ENCODE results near the gene PPIG. TPM values are rescaled to one million over a fixed set of nuclear protein-coding genes. Genes with fewer than 3 reads are reported as not detected.
"Not testable (repeated sequence)": the region's sequence is repeated elsewhere in the genome, so short reads cannot be mapped to it uniquely, and the experiment has no call there.

Gene PPIG
- total RNA-seq, 2 experiments from 2014 or later = 83.4 to 87.8 TPM

DNA sequence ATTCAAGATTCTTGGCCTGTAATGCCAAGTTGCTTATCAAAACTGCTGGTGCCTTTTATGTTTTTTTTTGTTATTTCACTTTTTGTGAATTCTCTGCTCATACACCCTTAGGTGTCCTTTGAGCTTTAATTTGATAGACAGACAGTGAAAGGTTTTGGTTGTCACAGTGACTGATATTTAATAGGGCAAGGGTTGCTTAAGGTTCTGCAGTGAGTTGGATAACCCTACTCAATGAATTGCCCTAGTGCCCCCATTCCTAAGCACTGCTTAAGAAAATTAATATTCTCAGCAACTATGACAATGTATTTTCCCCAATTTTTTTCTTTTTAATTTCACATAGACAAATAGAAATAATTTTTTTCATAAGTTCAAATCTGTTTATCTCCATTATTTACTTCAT is 15.4 kb downstream of the PPIG start:
- no peak overlapping the region for H3K4me3 Mint-ChIP-seq
- CTCF ChIA-PET = no interaction called here
- peaks cover 57% of the 10 kb centered on the region for H3K4me1 Mint-ChIP-seq (ENCODE audit: low read depth)

DNA sequence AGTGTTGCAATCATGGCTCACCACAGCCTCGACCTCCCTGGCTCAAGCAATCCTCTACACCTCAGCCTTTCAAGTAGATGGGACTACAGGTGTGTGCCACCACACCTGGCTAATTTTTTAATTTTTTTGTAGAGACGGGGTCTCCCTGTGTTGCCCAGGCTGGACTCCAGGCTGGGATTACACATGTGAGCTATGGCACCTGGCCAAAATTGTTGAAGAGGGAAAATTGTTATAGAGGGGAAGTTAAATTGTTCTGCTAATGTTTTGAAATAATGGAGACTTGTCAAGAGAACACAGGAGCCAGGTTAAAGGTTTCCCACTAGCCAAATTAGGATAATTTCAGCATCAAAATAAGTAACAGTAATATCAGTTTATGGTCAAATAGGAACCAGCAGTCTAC is 25.1 kb downstream of the PPIG start:
- Histone ChIP-seq H3K27me3 (ENCODE audit: control insufficient read depth in 1 of 2, insufficient read depth in 2 of 2, low read length in 2 of 2) (no peaks in the 10 kb centered on the region), H3K36me3 (ENCODE audit: insufficient read depth, low read length) (peaks cover 85% of the 10 kb centered on the region), H3K9me3 (ENCODE audit: control insufficient read depth in 1 of 2, insufficient read depth in 1 of 2, low read length in 2 of 2) (peaks cover 0 to 3% of the 10 kb centered on the region in 2 experiments), H3K4me3 (ENCODE audit: low read length) (no peak overlapping the region), H3K27ac (ENCODE audit: low read depth in 1 of 2, low read length in 2 of 2) (no peak overlapping the region), H3K4me1 (ENCODE audit: insufficient read depth, low read length) (no peaks in the 10 kb centered on the region)
- H3K4me3 Mint-ChIP-seq = no peak overlapping the region
- DNase-seq = no peak
- no peak for ATAC-seq (ENCODE audit: poor library complexity)
- H3K9me3 Mint-ChIP-seq = no peaks in the 10 kb centered on the region
- intact Hi-C loops (cut with DNase I, micrococcal nuclease) = no loop called here
- H3K36me3 Mint-ChIP-seq (ENCODE audit: low read depth) = peaks cover 93% of the 10 kb centered on the region
- CTCF ChIA-PET = no interaction called here
- H3K27ac Mint-ChIP-seq = no peak overlapping the region
- POLR2A ChIA-PET = no interaction called here
- H3K4me1 Mint-ChIP-seq (ENCODE audit: low read depth) = no peaks in the 10 kb centered on the region
- no peaks in the 10 kb centered on the region for H3K27me3 Mint-ChIP-seq
- TF ChIP-seq, protein P1, sequence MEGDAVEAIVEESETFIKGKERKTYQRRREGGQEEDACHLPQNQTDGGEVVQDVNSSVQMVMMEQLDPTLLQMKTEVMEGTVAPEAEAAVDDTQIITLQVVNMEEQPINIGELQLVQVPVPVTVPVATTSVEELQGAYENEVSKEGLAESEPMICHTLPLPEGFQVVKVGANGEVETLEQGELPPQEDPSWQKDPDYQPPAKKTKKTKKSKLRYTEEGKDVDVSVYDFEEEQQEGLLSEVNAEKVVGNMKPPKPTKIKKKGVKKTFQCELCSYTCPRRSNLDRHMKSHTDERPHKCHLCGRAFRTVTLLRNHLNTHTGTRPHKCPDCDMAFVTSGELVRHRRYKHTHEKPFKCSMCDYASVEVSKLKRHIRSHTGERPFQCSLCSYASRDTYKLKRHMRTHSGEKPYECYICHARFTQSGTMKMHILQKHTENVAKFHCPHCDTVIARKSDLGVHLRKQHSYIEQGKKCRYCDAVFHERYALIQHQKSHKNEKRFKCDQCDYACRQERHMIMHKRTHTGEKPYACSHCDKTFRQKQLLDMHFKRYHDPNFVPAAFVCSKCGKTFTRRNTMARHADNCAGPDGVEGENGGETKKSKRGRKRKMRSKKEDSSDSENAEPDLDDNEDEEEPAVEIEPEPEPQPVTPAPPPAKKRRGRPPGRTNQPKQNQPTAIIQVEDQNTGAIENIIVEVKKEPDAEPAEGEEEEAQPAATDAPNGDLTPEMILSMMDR (IDR thresholded peaks at IDR 0.05) = no peak

More for the DNA sequence above, 15.4 kb downstream of the PPIG start:
- Mint-ChIP-seq H3K27me3 (no peaks in the 10 kb centered on the region), H3K9me3 (no peaks in the 10 kb centered on the region), H3K36me3 (ENCODE audit: low read depth) (peaks cover 34% of the 10 kb centered on the region), H3K27ac (no peak overlapping the region)
- H3K27me3 ChIP-seq (ENCODE audit: control insufficient read depth in 1 of 2, insufficient read depth in 2 of 2, low read length in 2 of 2) = no peaks in the 10 kb centered on the region
- H3K27ac ChIP-seq (ENCODE audit: low read depth in 1 of 2, low read length in 2 of 2) = no peak overlapping the region
- TF ChIP-seq, protein P1 (IDR thresholded peaks at IDR 0.05) = no peak
- DNase-seq (no peak), ATAC-seq (ENCODE audit: poor library complexity) (no peak)
- H3K36me3 ChIP-seq (ENCODE audit: insufficient read depth, low read length) = peaks cover 15% of the 10 kb centered on the region
- no peak overlapping the region for H3K4me3 ChIP-seq (ENCODE audit: low read length)
- no peaks in the 10 kb centered on the region for H3K9me3 ChIP-seq (ENCODE audit: control insufficient read depth in 1 of 2, insufficient read depth in 1 of 2, low read length in 2 of 2)
- H3K4me1 ChIP-seq (ENCODE audit: insufficient read depth, low read length) = peaks cover 10% of the 10 kb centered on the region
- intact Hi-C loops (cut with DNase I, micrococcal nuclease) = no loop called here
- POLR2A ChIA-PET = interaction anchor here (0.8 kb wide), 1 partner anchor 26 kb away, joined by 3 read pairs; the partner anchor contains the start of gene FASTKD1

DNA sequence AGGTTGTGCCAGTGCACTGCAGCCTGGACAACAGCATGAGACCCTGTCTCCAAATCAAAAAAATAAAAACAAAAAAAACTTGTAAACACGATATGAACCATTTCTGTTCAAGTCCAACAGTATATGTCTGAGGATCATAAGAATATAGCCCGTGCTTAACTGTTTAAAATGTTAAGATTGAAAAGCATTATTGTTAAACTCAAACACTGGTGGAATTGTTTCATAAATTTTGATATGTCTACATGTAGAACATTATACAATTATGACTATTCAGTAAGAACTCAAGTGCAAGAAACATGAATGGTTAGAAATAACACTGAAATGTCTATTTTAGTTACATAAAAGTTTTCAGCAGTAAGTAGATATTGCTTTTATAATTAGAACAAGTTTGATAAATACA is 29.7 kb downstream of the PPIG start:
- CTCF ChIA-PET = no interaction called here

DNA sequence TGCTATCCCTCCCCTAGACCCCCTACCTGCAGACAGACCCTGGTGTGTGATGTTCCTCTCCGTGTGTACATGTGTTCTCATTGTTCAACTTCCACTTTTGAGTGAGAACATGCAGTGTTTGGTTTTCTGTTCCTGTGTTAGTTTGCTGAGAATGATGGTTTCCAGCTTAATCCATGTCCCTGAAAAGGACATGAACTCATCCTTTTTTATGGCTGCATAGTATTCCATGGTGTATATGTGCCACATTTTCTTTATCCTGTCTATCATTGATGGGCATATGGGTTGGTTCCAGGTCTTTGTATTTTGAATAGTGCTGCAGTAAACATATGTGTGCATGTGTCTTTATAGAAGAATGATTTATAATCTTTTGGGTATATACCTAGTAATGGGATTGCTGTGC is 31.8 kb downstream of the PPIG start:
- H3K4me3 ChIP-seq (ENCODE audit: low read length); H3K27me3 Mint-ChIP-seq; DNase-seq; H3K9me3 ChIP-seq (ENCODE audit: control insufficient read depth in 1 of 2, insufficient read depth in 1 of 2, low read length in 2 of 2); intact Hi-C loops (cut with DNase I, micrococcal nuclease); H3K27me3 ChIP-seq (ENCODE audit: control insufficient read depth in 1 of 2, insufficient read depth in 2 of 2, low read length in 2 of 2); H3K4me1 ChIP-seq (ENCODE audit: insufficient read depth, low read length); H3K9me3 Mint-ChIP-seq; CTCF ChIA-PET; H3K27ac ChIP-seq (ENCODE audit: low read depth in 1 of 2, low read length in 2 of 2); ATAC-seq (ENCODE audit: poor library complexity); POLR2A ChIA-PET; H3K27ac Mint-ChIP-seq; H3K4me3 Mint-ChIP-seq: not testable (repeated sequence)
- Mint-ChIP-seq H3K36me3 (ENCODE audit: low read depth) (peaks cover 98% of the 10 kb centered on the region), H3K4me1 (ENCODE audit: low read depth) (peaks cover 41% of the 10 kb centered on the region)
- peaks cover 60% of the 10 kb centered on the region for H3K36me3 ChIP-seq (ENCODE audit: insufficient read depth, low read length)

More for the DNA sequence above, 29.7 kb downstream of the PPIG start:
- POLR2A ChIA-PET = interaction anchor here (1.1 kb wide), 1 partner anchor 29 kb away, joined by 5 read pairs; no protein-coding TSS in a partner anchor
- intact Hi-C loops (cut with DNase I, micrococcal nuclease) = no loop called here
- DNase-seq = no peak
- peaks cover 29% of the 10 kb centered on the region for H3K4me1 Mint-ChIP-seq (ENCODE audit: low read depth)
- Histone ChIP-seq H3K27me3 (ENCODE audit: control insufficient read depth in 1 of 2, insufficient read depth in 2 of 2, low read length in 2 of 2) (no peaks in the 10 kb centered on the region), H3K36me3 (ENCODE audit: insufficient read depth, low read length) (peaks cover 66% of the 10 kb centered on the region), H3K4me1 (ENCODE audit: insufficient read depth, low read length) (no peaks in the 10 kb centered on the region), H3K4me3 (ENCODE audit: low read length) (no peak overlapping the region), H3K9me3 (ENCODE audit: control insufficient read depth in 1 of 2, insufficient read depth in 1 of 2, low read length in 2 of 2) (peaks cover 0 to 3% of the 10 kb centered on the region in 2 experiments), H3K27ac (ENCODE audit: low read depth in 1 of 2, low read length in 2 of 2) (no peak overlapping the region)
- H3K9me3 Mint-ChIP-seq = no peaks in the 10 kb centered on the region
- H3K36me3 Mint-ChIP-seq (ENCODE audit: low read depth) = peaks cover 98% of the 10 kb centered on the region
- TF ChIP-seq, protein P1 (IDR thresholded peaks at IDR 0.05) = no peak
- no peak overlapping the region for H3K27ac Mint-ChIP-seq
- H3K27me3 Mint-ChIP-seq = no peaks in the 10 kb centered on the region
- ATAC-seq (ENCODE audit: poor library complexity) = no peak
- no peak overlapping the region for H3K4me3 Mint-ChIP-seq

All from CD4-positive, alpha-beta T cell (primary cell).